ENCODE results near the gene KIAA1328.

KIAA1328 gene

GRCh38 chr18:36826556-36826955, 2.4 kb upstream of the KIAA1328 start:
- no peak overlapping the region for H3K27ac ChIP-seq
- TF ChIP-seq CTCF (conservative IDR thresholded peaks at IDR 0.05) (no peak), ZFX (IDR thresholded peaks at IDR 0.05) (no peak)

- TF ChIP-seq CTCF (conservative IDR thresholded peaks at IDR 0.05) (no peak), ZFX (IDR thresholded peaks at IDR 0.05) (no peak)
- H3K27ac ChIP-seq, result peak overlapping the region; percentile 90
These were observed 734 bp upstream of the KIAA1328 start for GRCh38 chr18:36828157-36828629.

- TF ChIP-seq ZFX (IDR thresholded peaks at IDR 0.05), result no peak
- peak; percentile 32; the same call in 1 of the 2 replicates for TF ChIP-seq CTCF (conservative IDR thresholded peaks at IDR 0.05)
- peak overlapping the region; percentile 90 for H3K27ac ChIP-seq
These were observed 633 bp downstream of the KIAA1328 start for GRCh38 chr18:36829362-36830157.

GRCh38 chr18:36830158-36830495, 1.2 kb downstream of the KIAA1328 start:
- no peak overlapping the region; the same call in 1 of the 2 replicates for H3K27ac ChIP-seq
- no peak for TF ChIP-seq CTCF (conservative IDR thresholded peaks at IDR 0.05)
- TF ChIP-seq ZFX (IDR thresholded peaks at IDR 0.05), result no peak

- no peak overlapping the region for H3K27ac ChIP-seq
- TF ChIP-seq ZFX (IDR thresholded peaks at IDR 0.05) (no peak), CTCF (conservative IDR thresholded peaks at IDR 0.05) (no peak)
These were observed 2.2 kb downstream of the KIAA1328 start for GRCh38 chr18:36831139-36831538.

- TF ChIP-seq CTCF (conservative IDR thresholded peaks at IDR 0.05) (no peak), ZFX (IDR thresholded peaks at IDR 0.05) (no peak)
- H3K27ac ChIP-seq, result no peak overlapping the region
These were observed 4.2 kb downstream of the KIAA1328 start for GRCh38 chr18:36833120-36833519.

- TF ChIP-seq ZFX (IDR thresholded peaks at IDR 0.05) (no peak), CTCF (conservative IDR thresholded peaks at IDR 0.05) (no peak)
These were observed 7.0 kb downstream of the KIAA1328 start for GRCh38 chr18:36835927-36836326.

More at GRCh38 chr18:36835927-36836326, 7.0 kb downstream of the KIAA1328 start:
- H3K27ac ChIP-seq, result no peak overlapping the region

All from C4-2B (cell line).